H9 (cell line): ENCODE results near the gene MED10. TPM values are rescaled to one million over a fixed set of nuclear protein-coding genes. Genes with fewer than 3 reads are reported as not detected.

ENCODE experiments used
- DNase-seq: peaks from one replicate; pipeline ENCODE4 v3.0.0-alpha.2; 2017
- H2AFZ ChIP-seq: one replicate; pipeline ENCODE4 v1.6.1; 2013; ENCODE audit warnings: mild to moderate bottlenecking, low read length, control low read depth, moderate library complexity
- H2AK5ac ChIP-seq: 2 replicates; pipeline ENCODE4 v1.6.1; 2013; ENCODE audit warnings: low read length, control low read depth, mixed read lengths; ENCODE audit not compliant: insufficient read length
- H2BK120ac ChIP-seq: one replicate; pipeline ENCODE4 v1.6.1; 2013; ENCODE audit warnings: low read depth, mild to moderate bottlenecking, low read length, control low read depth, inconsistent platforms; ENCODE audit not compliant: poor library complexity, severe bottlenecking
- H2BK12ac ChIP-seq: 2 replicates; pipeline ENCODE4 v1.6.1; 2013; ENCODE audit warnings: low read length, control low read depth, mixed read lengths, low read depth; ENCODE audit not compliant: insufficient read length
- H2BK15ac ChIP-seq: 2 replicates; pipeline ENCODE4 v1.6.1; 2013; ENCODE audit warnings: low read depth, low read length, control low read depth
- H2BK20ac ChIP-seq: one replicate; pipeline ENCODE4 v1.6.1; 2013; ENCODE audit warnings: low read depth, mild to moderate bottlenecking, low read length, control low read depth, inconsistent platforms; ENCODE audit not compliant: poor library complexity, severe bottlenecking
- H2BK5ac ChIP-seq: 2 replicates; pipeline ENCODE4 v1.6.1; 2013; ENCODE audit warnings: low read length, control low read depth, mixed read lengths; ENCODE audit not compliant: insufficient read length
- H3K14ac ChIP-seq: 2 replicates; pipeline ENCODE4 v1.6.1; 2013; ENCODE audit warnings: low read length, control low read depth; ENCODE audit not compliant: insufficient read depth
- H3K18ac ChIP-seq: 2 replicates; pipeline ENCODE4 v1.6.1; 2013; ENCODE audit warnings: low read depth, mild to moderate bottlenecking, mixed read lengths, low read length, control low read depth; ENCODE audit not compliant: insufficient read length
- H3K23ac ChIP-seq: 2 replicates; pipeline ENCODE4 v1.6.1; 2013; ENCODE audit warnings: low read length, control low read depth, mixed read lengths, low read depth; ENCODE audit not compliant: insufficient read length
- H3K23me2 ChIP-seq: 2 replicates; pipeline ENCODE4 v1.6.1; 2013; ENCODE audit warnings: low read depth, mild to moderate bottlenecking, mixed read lengths, low read length, control low read depth; ENCODE audit not compliant: insufficient read length, poor library complexity, severe bottlenecking
- H3K27ac ChIP-seq: 2 replicates; pipeline ENCODE4 v1.5.1; 2013; ENCODE audit warnings: low read length, control low read depth, mixed read lengths, low read depth; ENCODE audit not compliant: insufficient read length
- H3K27me3 ChIP-seq: 2 replicates; pipeline ENCODE4 v1.6.1; 2013; ENCODE audit warnings: low read length, control low read depth, inconsistent platforms; ENCODE audit not compliant: insufficient read depth
- H3K4ac ChIP-seq: 2 replicates; pipeline ENCODE4 v1.6.1; 2013; ENCODE audit warnings: low read depth, mild to moderate bottlenecking, control low read depth, inconsistent platforms, low read length, moderate library complexity
- H3K4me1 ChIP-seq: 2 replicates; pipeline ENCODE4 v1.6.1; 2013; ENCODE audit warnings: low read length, control low read depth, inconsistent platforms; ENCODE audit not compliant: insufficient read depth
- H3K4me2 ChIP-seq: 2 replicates; pipeline ENCODE4 v1.6.1; 2013; ENCODE audit warnings: low read length, control low read depth, mixed read lengths; ENCODE audit not compliant: insufficient read length, insufficient read depth
- H3K56ac ChIP-seq: 2 replicates; pipeline ENCODE4 v1.6.1; 2013; ENCODE audit warnings: low read depth, mild to moderate bottlenecking, mixed read lengths, low read length, control low read depth; ENCODE audit not compliant: insufficient read length
- H3K79me1 ChIP-seq: 2 replicates; pipeline ENCODE4 v1.6.1; 2013; ENCODE audit warnings: low read depth, mild to moderate bottlenecking, moderate library complexity, low read length, control low read depth, inconsistent platforms; ENCODE audit not compliant: insufficient read depth, poor library complexity, severe bottlenecking
- H3K79me2 ChIP-seq: 2 replicates; pipeline ENCODE4 v1.6.1; 2013; ENCODE audit warnings: low read length, control low read depth, inconsistent platforms; ENCODE audit not compliant: insufficient read depth
- H3K9ac ChIP-seq: 2 replicates; pipeline ENCODE4 v1.6.1; 2013; ENCODE audit warnings: low read length, control low read depth, mixed read lengths; ENCODE audit not compliant: insufficient read length; ENCODE audit errors: extremely low read depth
- H3K9me3 ChIP-seq: one replicate; pipeline ENCODE4 v1.6.1; 2013; ENCODE audit warnings: low read depth, low read length, inconsistent platforms; ENCODE audit not compliant: control insufficient read depth
- H3T11ph ChIP-seq: one replicate; pipeline ENCODE4 v1.6.1; 2013; ENCODE audit warnings: mild to moderate bottlenecking, low read length, control low read depth, inconsistent platforms
- H4K20me1 ChIP-seq: one replicate; pipeline ENCODE4 v1.6.1; 2013; ENCODE audit not compliant: control insufficient read depth, insufficient read length, insufficient read depth
- H4K5ac ChIP-seq: 2 replicates; pipeline ENCODE4 v1.6.1; 2013; ENCODE audit warnings: low read depth, mild to moderate bottlenecking, mixed read lengths, low read length, control low read depth; ENCODE audit not compliant: insufficient read length
- H4K8ac ChIP-seq: replicated peaks from 2 replicates; pipeline ENCODE4 v1.6.1; 2013; ENCODE audit warnings: low read length, control low read depth, mixed read lengths, low read depth; ENCODE audit not compliant: insufficient read length
- H4K91ac ChIP-seq: 2 replicates; pipeline ENCODE4 v1.6.1; 2013; ENCODE audit warnings: low read depth, mild to moderate bottlenecking, moderate library complexity, mixed read lengths, low read length, control low read depth; ENCODE audit not compliant: insufficient read length
- H3K27ac Mint-ChIP-seq, 3 experiments: 2 replicates in 2 of 3; 3 replicates in 1 of 3; pipeline ENCODE4 v1.8.0; 2020 to 2021; ENCODE audit warnings: mixed read lengths in 3 of 3, mild to moderate bottlenecking in 1 of 3, moderate library complexity in 1 of 3
- H3K27me3 Mint-ChIP-seq: 2 replicates; pipeline ENCODE4 v1.8.0; 2021; ENCODE audit warnings: low read depth, mild to moderate bottlenecking, moderate library complexity, mixed read lengths
- H3K36me3 Mint-ChIP-seq, 3 experiments: 2 replicates in 2 of 3; 3 replicates in 1 of 3; pipeline ENCODE4 v1.8.0; 2020 to 2021; ENCODE audit warnings: low read depth in 3 of 3, mixed read lengths in 3 of 3; ENCODE audit not compliant: insufficient read depth in 1 of 3
- H3K4me1 Mint-ChIP-seq, 2 experiments: 2 replicates each; pipeline ENCODE4 v1.8.0; 2020; ENCODE audit warnings: mixed read lengths in 2 of 2
- H3K4me3 Mint-ChIP-seq, 2 experiments: 2 replicates in 1 of 2; 3 replicates in 1 of 2; pipeline ENCODE4 v1.8.0; 2020 to 2021; ENCODE audit warnings: mild to moderate bottlenecking in 2 of 2, mixed read lengths in 2 of 2, moderate library complexity in 1 of 2
- H3K9me3 Mint-ChIP-seq, 2 experiments: 2 replicates in 1 of 2; 3 replicates in 1 of 2; pipeline ENCODE4 v1.8.0; 2020; ENCODE audit warnings: mild to moderate bottlenecking in 2 of 2, mixed read lengths in 2 of 2, moderate library complexity in 1 of 2
- CTCF ChIP-seq: fragments of 200-600 bp; sonication (generic); conservative IDR thresholded peaks from 3 replicates; pipeline ENCODE4 v1.8.0; 2021; ENCODE audit warnings: antibody characterized with exemption, mild to moderate bottlenecking
- WGBS: extraction: QIAGEN DNeasy Blood & Tissue Kit; methylation state at CpG from one replicate; pipeline ENCODE4 v1.1.7; 2013; ENCODE audit warnings: missing lambda C conversion rate, low lambda C conversion rate, mixed read lengths; ENCODE audit not compliant: insufficient read length; ENCODE audit errors: extremely low coverage; 5-methylcytosine and 5-hydroxymethylcytosine counted together
- total RNA-seq: library from RNA; stranded (reverse); gene quantifications from 2 replicates; pipeline ENCODE4 v1.2.1, GENCODE V29; 2021

MED10 gene
- total RNA-seq, 1 experiment from 2014 or later = 35.3 TPM

DNA sequence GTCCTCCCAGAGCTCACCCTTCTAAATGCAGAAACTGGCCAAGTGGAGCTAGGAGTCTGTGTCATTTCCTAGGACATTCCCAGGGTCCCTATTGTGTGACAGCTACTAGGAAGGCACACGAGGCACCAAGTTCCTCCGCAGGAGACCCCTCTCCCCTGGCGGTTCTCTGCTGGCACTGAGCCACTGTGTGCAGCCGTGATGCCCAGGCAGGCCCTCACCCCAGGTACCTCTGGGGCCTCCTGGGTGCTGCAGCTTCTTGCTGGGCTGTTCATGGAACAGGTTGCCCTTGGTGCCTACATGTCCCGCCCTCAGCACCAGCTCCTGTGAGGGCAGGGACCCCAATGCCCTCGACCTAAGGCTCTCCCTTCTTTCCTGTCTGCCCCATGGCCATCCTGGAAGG is 23.1 kb downstream of the MED10 start:
- no peak overlapping the region for H3K9ac ChIP-seq
- H3T11ph ChIP-seq = no peak overlapping the region
- H2BK20ac ChIP-seq = no peak overlapping the region
- no peak overlapping the region for H3K14ac ChIP-seq
- H3K9me3 Mint-ChIP-seq = no peaks in the 10 kb centered on the region
- DNase-seq = peak; percentile 15
- no peak overlapping the region for H3K4me2 ChIP-seq
- no peaks in the 10 kb centered on the region for H3K79me2 ChIP-seq
- no peak overlapping the region for H3K4ac ChIP-seq
- H3K27me3 ChIP-seq = no peaks in the 10 kb centered on the region
- no peak overlapping the region for H3K56ac ChIP-seq
- no peaks in the 10 kb centered on the region for H3K9me3 ChIP-seq
- no peak overlapping the region for H2BK5ac ChIP-seq
- H2AFZ ChIP-seq = no peak overlapping the region
- H3K27me3 Mint-ChIP-seq = peaks cover 12% of the 10 kb centered on the region
- no peak overlapping the region for H4K91ac ChIP-seq
- no peaks in the 10 kb centered on the region for H3K36me3 Mint-ChIP-seq
- no peaks in the 10 kb centered on the region for H3K4me1 ChIP-seq
- H2AK5ac ChIP-seq = no peak overlapping the region
- no CpG with 5 or more reads among the region's 6 CpGs for WGBS
- no peaks in the 10 kb centered on the region for H3K79me1 ChIP-seq
- H3K23ac ChIP-seq = no peak overlapping the region
- no peak overlapping the region for H3K18ac ChIP-seq
- no peak overlapping the region for H3K27ac ChIP-seq
- H3K23me2 ChIP-seq = no peaks in the 10 kb centered on the region
- H2BK15ac ChIP-seq = no peak overlapping the region
- no peak for TF ChIP-seq CTCF
- H4K20me1 ChIP-seq = no peaks in the 10 kb centered on the region
- no peak overlapping the region for H2BK120ac ChIP-seq
- no peak overlapping the region for H4K5ac ChIP-seq
- peaks cover 8% of the 10 kb centered on the region in 2 experiments for H3K4me1 Mint-ChIP-seq
- H3K4me3 Mint-ChIP-seq = no peak overlapping the region
- H4K8ac ChIP-seq = no peak overlapping the region
- no peak overlapping the region for H2BK12ac ChIP-seq
- H3K27ac Mint-ChIP-seq = no peak overlapping the region
